Prostate gland (tissue), 2 donors: Measurements from ENCODE around the gene PURB. TPM values are rescaled to one million over a fixed set of nuclear protein-coding genes. Genes with fewer than 3 reads are reported as not detected.

Experiments used
- DNase-seq: peaks from one replicate; pipeline ENCODE4 v3.0.0-alpha.2; 2019; ENCODE audit warnings: low spot score
- H3K27ac ChIP-seq, 2 donors: fragments of 200-600 bp; sonication (generic); 2 replicates each; pipeline ENCODE4 v1.5.1; 2017 to 2019
- H3K27me3 ChIP-seq: fragments of 200-600 bp; sonication (generic); replicated peaks from 2 replicates; pipeline ENCODE4 v1.5.1; 2019; ENCODE audit not compliant: insufficient read depth
- H3K36me3 ChIP-seq, 2 donors: fragments of 200-600 bp; sonication (generic); 1 replicate in 1 of 2; 2 replicates in 1 of 2; pipeline versions ENCODE4 v1.5.1 to v1.8.1; 2017 to 2019
- H3K4me1 ChIP-seq: fragments of 200-600 bp; sonication (generic); replicated peaks from 2 replicates; pipeline ENCODE4 v1.5.1; 2019
- H3K4me3 ChIP-seq, 2 donors: fragments of 200-600 bp; sonication (generic); 2 replicates each; pipeline ENCODE4 v1.5.1; 2017 to 2019
- H3K9me3 ChIP-seq: fragments of 200-600 bp; sonication (generic); 2 replicates; pipeline ENCODE4 v1.5.1; 2017
- POLR2A ChIP-seq: fragments of 450-650 bp; IDR thresholded peaks from one replicate; pipeline ENCODE4 v1.6.1; 2016; ENCODE audit warnings: antibody characterized with exemption, mild to moderate bottlenecking
- POLR2AphosphoS5 ChIP-seq: sonication (generic); formaldehyde crosslinking; IDR thresholded peaks from one replicate; pipeline ENCODE4 v1.6.1; 2017; ENCODE audit warnings: antibody characterized with exemption
- WGBS: methylation state at CpG from one replicate; pipeline ENCODE4 v1.1.5; 2018; 5-methylcytosine and 5-hydroxymethylcytosine counted together
- intact Hi-C: fragments of 100-400 bp; cut with DNase I; formaldehyde crosslinking; loops from one replicate; pipeline ENCODE4 v1.14.2; 2022
- total RNA-seq, 2 donors: library from RNA; depleted of rRNA; stranded (reverse); fragments of >200 nt; gene quantifications; one replicate each; pipeline ENCODE4 v1.1.0, GENCODE V29; 2016
- TF ChIP-seq, protein P1 (sequence below), 4 experiments: fragments of 200-600 bp in 2 of 4; fragments of 450-650 bp in 2 of 4; sonication (generic) in 2 of 4; IDR thresholded peaks; 1 replicate in 3 of 4; 2 replicates in 1 of 4; pipeline ENCODE4 v1.5.1; 2016 to 2019; ENCODE audit warnings: antibody characterized with exemption in 4 of 4, mild to moderate bottlenecking in 2 of 4, moderate library complexity in 2 of 4

PURB gene
- total RNA-seq, 2 donors from 2014 or later: 21.9 to 22.0 TPM

DNA sequence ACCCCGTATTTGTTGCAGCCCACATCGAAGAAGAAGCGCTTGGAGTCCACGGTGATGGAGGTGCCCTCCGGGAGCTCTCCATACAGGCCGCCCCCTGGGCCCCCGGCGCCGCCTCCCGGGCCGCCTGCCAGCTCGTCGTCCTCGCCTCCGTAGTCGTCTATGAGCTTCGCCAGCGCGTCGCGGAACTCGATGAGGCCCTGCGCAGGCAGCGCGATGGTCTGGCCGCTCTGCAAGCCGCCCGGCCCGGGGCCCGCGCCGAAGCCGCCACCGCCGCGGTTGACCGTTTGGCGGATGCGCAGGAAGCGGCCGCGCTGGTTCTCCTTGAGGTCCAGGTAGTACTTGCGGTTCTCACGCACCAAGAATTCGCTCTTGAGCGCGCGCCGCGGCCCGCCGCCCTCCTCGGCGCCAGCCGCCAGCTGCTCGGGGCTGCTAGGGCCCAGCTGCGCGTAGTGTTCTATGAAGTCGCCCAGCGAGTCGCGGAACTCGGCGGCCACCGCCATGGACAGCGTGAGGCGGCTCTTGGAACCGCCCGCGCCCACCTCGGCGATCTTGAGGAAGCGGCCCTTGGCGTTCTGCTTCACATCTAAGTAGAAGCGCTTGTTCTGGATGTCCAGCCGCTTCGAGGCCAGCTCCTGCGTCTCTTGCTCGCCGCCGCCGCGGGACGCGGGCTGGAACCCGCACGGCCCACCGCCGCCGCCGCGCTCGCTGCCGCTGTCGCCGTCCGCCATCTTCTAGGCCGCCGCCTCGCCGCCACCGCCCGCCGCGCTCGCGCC, 523 bp downstream of the PURB start:
- Histone ChIP-seq H3K36me3 (no peaks in the 10 kb centered on the region), H3K4me3 (peak overlapping the region; percentile 87 to 93), H3K9me3 (no peaks in the 10 kb centered on the region), H3K27ac (peak overlapping the region; percentile 93 to 94), H3K27me3 (no peaks in the 10 kb centered on the region), H3K4me1 (peaks cover 24% of the 10 kb centered on the region)
- TF ChIP-seq POLR2AphosphoS5 (no peak), POLR2A (peak; percentile 40)
- WGBS: under 1% methylated on average over 73 of the region's 107 CpGs
- intact Hi-C loops: loop anchor here (1.0 to 10.0 kb wide), 4 partner anchors 38 to 278 kb away; partner anchors contain the start of genes H2AZ2 and TBRG4
- peak; percentile 17 for DNase-seq

DNA sequence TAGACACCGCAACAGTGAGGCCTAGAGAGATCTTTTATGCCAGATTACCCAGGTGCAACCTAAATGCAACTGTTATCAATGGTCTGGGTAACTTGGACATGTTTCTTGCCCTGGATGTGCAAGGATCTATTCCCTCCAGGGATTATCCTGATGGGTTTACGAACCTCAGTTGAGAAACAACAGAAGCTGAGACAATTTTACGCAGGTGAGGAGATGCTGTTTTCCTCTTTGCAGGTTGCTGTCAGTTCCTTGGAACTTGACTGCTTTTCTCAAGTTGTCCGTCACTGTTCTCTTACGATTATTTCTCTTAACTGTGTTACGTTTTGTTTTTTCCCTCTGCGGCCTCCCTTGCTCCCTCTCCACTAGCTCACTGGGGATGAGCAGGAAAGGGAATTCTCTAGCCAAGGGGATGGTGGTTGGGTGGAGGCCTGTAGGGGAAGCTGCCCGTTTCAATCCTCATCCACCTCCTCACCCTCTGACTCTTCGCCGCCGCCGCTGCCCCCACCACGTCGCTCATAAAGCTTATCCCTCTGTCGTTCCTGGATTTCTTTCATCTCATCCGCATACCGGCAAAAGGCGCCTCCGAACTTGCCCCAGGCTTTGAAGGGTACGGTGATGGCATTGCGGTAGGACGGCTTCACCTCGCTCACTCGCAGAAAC, 1.2 kb downstream of the PURB start:
- H3K27me3 ChIP-seq: no peaks in the 10 kb centered on the region
- peaks cover 24% of the 10 kb centered on the region for H3K4me1 ChIP-seq
- WGBS: 14% methylated on average over 24 of the region's 24 CpGs
- H3K27ac ChIP-seq: peak overlapping the region; percentile 93 to 94
- no peaks in the 10 kb centered on the region for H3K9me3 ChIP-seq
- intact Hi-C loops: loop anchor here (10.0 kb wide), 1 partner anchor 231 kb away; the partner anchor contains the start of gene TBRG4
- TF ChIP-seq, protein P1, sequence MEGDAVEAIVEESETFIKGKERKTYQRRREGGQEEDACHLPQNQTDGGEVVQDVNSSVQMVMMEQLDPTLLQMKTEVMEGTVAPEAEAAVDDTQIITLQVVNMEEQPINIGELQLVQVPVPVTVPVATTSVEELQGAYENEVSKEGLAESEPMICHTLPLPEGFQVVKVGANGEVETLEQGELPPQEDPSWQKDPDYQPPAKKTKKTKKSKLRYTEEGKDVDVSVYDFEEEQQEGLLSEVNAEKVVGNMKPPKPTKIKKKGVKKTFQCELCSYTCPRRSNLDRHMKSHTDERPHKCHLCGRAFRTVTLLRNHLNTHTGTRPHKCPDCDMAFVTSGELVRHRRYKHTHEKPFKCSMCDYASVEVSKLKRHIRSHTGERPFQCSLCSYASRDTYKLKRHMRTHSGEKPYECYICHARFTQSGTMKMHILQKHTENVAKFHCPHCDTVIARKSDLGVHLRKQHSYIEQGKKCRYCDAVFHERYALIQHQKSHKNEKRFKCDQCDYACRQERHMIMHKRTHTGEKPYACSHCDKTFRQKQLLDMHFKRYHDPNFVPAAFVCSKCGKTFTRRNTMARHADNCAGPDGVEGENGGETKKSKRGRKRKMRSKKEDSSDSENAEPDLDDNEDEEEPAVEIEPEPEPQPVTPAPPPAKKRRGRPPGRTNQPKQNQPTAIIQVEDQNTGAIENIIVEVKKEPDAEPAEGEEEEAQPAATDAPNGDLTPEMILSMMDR (IDR thresholded peaks at IDR 0.05): no peak
- no peak for TF ChIP-seq POLR2A
- no peak for TF ChIP-seq POLR2AphosphoS5
- peak overlapping the region; percentile 87 to 93 for H3K4me3 ChIP-seq
- no peaks in the 10 kb centered on the region for H3K36me3 ChIP-seq
- no peak for DNase-seq

DNA sequence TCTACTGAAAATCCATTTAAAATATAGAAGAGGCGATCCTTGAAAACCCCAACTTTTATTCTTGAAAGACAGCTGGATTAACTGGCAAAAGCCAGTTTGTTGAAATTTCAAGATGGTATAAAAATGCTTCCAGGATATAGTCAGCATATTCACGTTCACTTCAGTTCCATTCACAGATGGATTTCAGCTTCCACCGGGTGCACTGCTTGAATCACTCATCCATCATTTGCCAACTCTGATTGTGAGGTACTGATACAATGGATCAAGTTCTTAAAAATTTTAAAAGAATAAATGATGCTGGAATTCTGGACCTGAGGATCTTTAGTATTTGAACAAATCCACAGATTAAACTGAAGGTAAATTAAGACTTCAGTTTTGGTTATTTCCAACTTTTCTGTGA, 2.4 kb downstream of the PURB start:
- intact Hi-C loops: loop anchor here (10.0 kb wide), 1 partner anchor 232 kb away; the partner anchor contains the start of gene TBRG4
- WGBS: 61% methylated on average over 3 of the region's 3 CpGs
- Histone ChIP-seq H3K4me1 (peaks cover 24% of the 10 kb centered on the region), H3K27ac (no peak overlapping the region), H3K27me3 (no peaks in the 10 kb centered on the region), H3K4me3 (no peak overlapping the region), H3K36me3 (no peaks in the 10 kb centered on the region), H3K9me3 (no peaks in the 10 kb centered on the region)
- no peak for DNase-seq
- TF ChIP-seq, protein P1 (IDR thresholded peaks at IDR 0.05): no peak

DNA sequence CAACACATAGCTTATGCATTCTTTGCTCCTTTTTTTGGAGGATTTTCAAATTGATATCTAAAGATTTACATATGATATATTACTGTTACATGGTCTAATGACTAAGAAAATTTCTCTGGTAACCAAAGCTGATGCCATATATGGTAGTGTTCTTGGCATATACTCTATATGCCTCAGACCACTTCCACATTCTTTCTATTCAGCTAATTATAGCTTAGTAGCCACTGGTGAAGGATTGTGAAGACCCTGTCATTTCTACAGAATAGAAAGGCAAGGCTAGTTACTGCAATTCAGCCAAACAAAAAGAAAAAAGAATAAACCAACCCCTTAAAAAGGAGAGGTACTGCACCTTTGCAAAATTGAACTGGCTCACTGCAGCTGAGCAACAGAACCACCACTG, 3.7 kb downstream of the PURB start:
- peak overlapping the region in 1 of 2 donors; percentile 4 for H3K4me3 ChIP-seq
- no peaks in the 10 kb centered on the region for H3K36me3 ChIP-seq
- TF ChIP-seq POLR2AphosphoS5: no peak
- TF ChIP-seq POLR2A: no peak
- TF ChIP-seq, protein P1 (IDR thresholded peaks at IDR 0.05): no peak
- H3K27me3 ChIP-seq: no peaks in the 10 kb centered on the region
- no peak for DNase-seq
- H3K27ac ChIP-seq: no peak overlapping the region
- no peaks in the 10 kb centered on the region for H3K9me3 ChIP-seq
- intact Hi-C loops: loop anchor here (10.0 kb wide), 1 partner anchor 233 kb away; the partner anchor contains the start of gene TBRG4
- H3K4me1 ChIP-seq: peaks cover 24% of the 10 kb centered on the region

DNA sequence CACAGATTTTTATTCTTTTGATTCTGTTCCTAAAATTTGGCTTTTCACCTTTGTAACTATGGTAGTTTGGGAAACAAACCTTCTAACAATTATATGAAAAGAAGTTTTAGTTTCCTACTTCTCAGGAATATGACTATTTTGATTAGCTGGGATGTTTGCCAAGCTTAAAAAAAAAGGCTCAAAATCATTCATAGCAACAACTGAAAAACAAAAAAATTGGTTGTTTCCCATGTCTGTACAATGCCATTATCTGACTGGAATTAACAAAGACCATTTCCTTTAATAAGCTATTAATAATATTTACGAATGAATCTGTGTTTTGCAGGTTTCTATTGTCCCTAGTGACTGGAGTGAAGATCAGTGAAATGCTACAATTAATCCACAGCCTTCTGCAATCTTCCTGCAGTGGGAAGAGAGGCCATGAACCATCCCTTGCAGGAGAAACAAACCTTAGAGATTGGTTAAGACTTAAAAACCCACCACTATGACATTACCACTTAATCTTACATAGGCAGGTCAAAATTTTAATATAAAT, 4.2 kb downstream of the PURB start:
- no peaks in the 10 kb centered on the region for H3K27me3 ChIP-seq
- peaks cover 24% of the 10 kb centered on the region for H3K4me1 ChIP-seq
- WGBS: 33% methylated on average over 1 of the region's 1 CpG
- no peaks in the 10 kb centered on the region for H3K36me3 ChIP-seq
- no peak for TF ChIP-seq POLR2A
- TF ChIP-seq, protein P1 (IDR thresholded peaks at IDR 0.05): no peak
- no peak for TF ChIP-seq POLR2AphosphoS5
- no peak for DNase-seq
- intact Hi-C loops: loop anchor here (10.0 kb wide), 1 partner anchor 234 kb away; the partner anchor contains the start of gene TBRG4
- H3K9me3 ChIP-seq: no peaks in the 10 kb centered on the region
- H3K27ac ChIP-seq: no peak overlapping the region
- H3K4me3 ChIP-seq: peak overlapping the region in 1 of 2 donors; percentile 4
